H9 (cell line): ENCODE data around the gene AATF. TPM values are rescaled to one million over a fixed set of nuclear protein-coding genes. Genes with fewer than 3 reads are reported as not detected.
A peak's percentile ranks its signal among the peaks of the same experiment; 100 is the strongest.

ENCODE experiments used
- DNase-seq: peaks from one replicate; pipeline ENCODE4 v3.0.0-alpha.2; 2017
- H2AFZ ChIP-seq: one replicate; pipeline ENCODE4 v1.6.1; 2013; ENCODE audit warnings: mild to moderate bottlenecking, low read length, control low read depth, moderate library complexity
- H2AK5ac ChIP-seq: 2 replicates; pipeline ENCODE4 v1.6.1; 2013; ENCODE audit warnings: low read length, control low read depth, mixed read lengths; ENCODE audit not compliant: insufficient read length
- H2BK120ac ChIP-seq: one replicate; pipeline ENCODE4 v1.6.1; 2013; ENCODE audit warnings: low read depth, mild to moderate bottlenecking, low read length, control low read depth, inconsistent platforms; ENCODE audit not compliant: poor library complexity, severe bottlenecking
- H2BK12ac ChIP-seq: 2 replicates; pipeline ENCODE4 v1.6.1; 2013; ENCODE audit warnings: low read length, control low read depth, mixed read lengths, low read depth; ENCODE audit not compliant: insufficient read length
- H2BK15ac ChIP-seq: 2 replicates; pipeline ENCODE4 v1.6.1; 2013; ENCODE audit warnings: low read depth, low read length, control low read depth
- H2BK20ac ChIP-seq: one replicate; pipeline ENCODE4 v1.6.1; 2013; ENCODE audit warnings: low read depth, mild to moderate bottlenecking, low read length, control low read depth, inconsistent platforms; ENCODE audit not compliant: poor library complexity, severe bottlenecking
- H2BK5ac ChIP-seq: 2 replicates; pipeline ENCODE4 v1.6.1; 2013; ENCODE audit warnings: low read length, control low read depth, mixed read lengths; ENCODE audit not compliant: insufficient read length
- H3K14ac ChIP-seq: 2 replicates; pipeline ENCODE4 v1.6.1; 2013; ENCODE audit warnings: low read length, control low read depth; ENCODE audit not compliant: insufficient read depth
- H3K18ac ChIP-seq: 2 replicates; pipeline ENCODE4 v1.6.1; 2013; ENCODE audit warnings: low read depth, mild to moderate bottlenecking, mixed read lengths, low read length, control low read depth; ENCODE audit not compliant: insufficient read length
- H3K23ac ChIP-seq: 2 replicates; pipeline ENCODE4 v1.6.1; 2013; ENCODE audit warnings: low read length, control low read depth, mixed read lengths, low read depth; ENCODE audit not compliant: insufficient read length
- H3K23me2 ChIP-seq: 2 replicates; pipeline ENCODE4 v1.6.1; 2013; ENCODE audit warnings: low read depth, mild to moderate bottlenecking, mixed read lengths, low read length, control low read depth; ENCODE audit not compliant: insufficient read length, poor library complexity, severe bottlenecking
- H3K27ac ChIP-seq: 2 replicates; pipeline ENCODE4 v1.5.1; 2013; ENCODE audit warnings: low read length, control low read depth, mixed read lengths, low read depth; ENCODE audit not compliant: insufficient read length
- H3K27me3 ChIP-seq: 2 replicates; pipeline ENCODE4 v1.6.1; 2013; ENCODE audit warnings: low read length, control low read depth, inconsistent platforms; ENCODE audit not compliant: insufficient read depth
- H3K4ac ChIP-seq: 2 replicates; pipeline ENCODE4 v1.6.1; 2013; ENCODE audit warnings: low read depth, mild to moderate bottlenecking, control low read depth, inconsistent platforms, low read length, moderate library complexity
- H3K4me1 ChIP-seq: 2 replicates; pipeline ENCODE4 v1.6.1; 2013; ENCODE audit warnings: low read length, control low read depth, inconsistent platforms; ENCODE audit not compliant: insufficient read depth
- H3K4me2 ChIP-seq: 2 replicates; pipeline ENCODE4 v1.6.1; 2013; ENCODE audit warnings: low read length, control low read depth, mixed read lengths; ENCODE audit not compliant: insufficient read length, insufficient read depth
- H3K56ac ChIP-seq: 2 replicates; pipeline ENCODE4 v1.6.1; 2013; ENCODE audit warnings: low read depth, mild to moderate bottlenecking, mixed read lengths, low read length, control low read depth; ENCODE audit not compliant: insufficient read length
- H3K79me1 ChIP-seq: 2 replicates; pipeline ENCODE4 v1.6.1; 2013; ENCODE audit warnings: low read depth, mild to moderate bottlenecking, moderate library complexity, low read length, control low read depth, inconsistent platforms; ENCODE audit not compliant: insufficient read depth, poor library complexity, severe bottlenecking
- H3K79me2 ChIP-seq: 2 replicates; pipeline ENCODE4 v1.6.1; 2013; ENCODE audit warnings: low read length, control low read depth, inconsistent platforms; ENCODE audit not compliant: insufficient read depth
- H3K9ac ChIP-seq: 2 replicates; pipeline ENCODE4 v1.6.1; 2013; ENCODE audit warnings: low read length, control low read depth, mixed read lengths; ENCODE audit not compliant: insufficient read length; ENCODE audit errors: extremely low read depth
- H3K9me3 ChIP-seq: one replicate; pipeline ENCODE4 v1.6.1; 2013; ENCODE audit warnings: low read depth, low read length, inconsistent platforms; ENCODE audit not compliant: control insufficient read depth
- H3T11ph ChIP-seq: one replicate; pipeline ENCODE4 v1.6.1; 2013; ENCODE audit warnings: mild to moderate bottlenecking, low read length, control low read depth, inconsistent platforms
- H4K20me1 ChIP-seq: one replicate; pipeline ENCODE4 v1.6.1; 2013; ENCODE audit not compliant: control insufficient read depth, insufficient read length, insufficient read depth
- H4K5ac ChIP-seq: 2 replicates; pipeline ENCODE4 v1.6.1; 2013; ENCODE audit warnings: low read depth, mild to moderate bottlenecking, mixed read lengths, low read length, control low read depth; ENCODE audit not compliant: insufficient read length
- H4K8ac ChIP-seq: replicated peaks from 2 replicates; pipeline ENCODE4 v1.6.1; 2013; ENCODE audit warnings: low read length, control low read depth, mixed read lengths, low read depth; ENCODE audit not compliant: insufficient read length
- H4K91ac ChIP-seq: 2 replicates; pipeline ENCODE4 v1.6.1; 2013; ENCODE audit warnings: low read depth, mild to moderate bottlenecking, moderate library complexity, mixed read lengths, low read length, control low read depth; ENCODE audit not compliant: insufficient read length
- H3K27ac Mint-ChIP-seq, 3 experiments: 2 replicates in 2 of 3; 3 replicates in 1 of 3; pipeline ENCODE4 v1.8.0; 2020 to 2021; ENCODE audit warnings: mixed read lengths in 3 of 3, mild to moderate bottlenecking in 1 of 3, moderate library complexity in 1 of 3
- H3K27me3 Mint-ChIP-seq: 2 replicates; pipeline ENCODE4 v1.8.0; 2021; ENCODE audit warnings: low read depth, mild to moderate bottlenecking, moderate library complexity, mixed read lengths
- H3K36me3 Mint-ChIP-seq, 3 experiments: 2 replicates in 2 of 3; 3 replicates in 1 of 3; pipeline ENCODE4 v1.8.0; 2020 to 2021; ENCODE audit warnings: low read depth in 3 of 3, mixed read lengths in 3 of 3; ENCODE audit not compliant: insufficient read depth in 1 of 3
- H3K4me1 Mint-ChIP-seq, 2 experiments: 2 replicates each; pipeline ENCODE4 v1.8.0; 2020; ENCODE audit warnings: mixed read lengths in 2 of 2
- H3K4me3 Mint-ChIP-seq, 2 experiments: 2 replicates in 1 of 2; 3 replicates in 1 of 2; pipeline ENCODE4 v1.8.0; 2020 to 2021; ENCODE audit warnings: mild to moderate bottlenecking in 2 of 2, mixed read lengths in 2 of 2, moderate library complexity in 1 of 2
- H3K9me3 Mint-ChIP-seq, 2 experiments: 2 replicates in 1 of 2; 3 replicates in 1 of 2; pipeline ENCODE4 v1.8.0; 2020; ENCODE audit warnings: mild to moderate bottlenecking in 2 of 2, mixed read lengths in 2 of 2, moderate library complexity in 1 of 2
- CTCF ChIP-seq: fragments of 200-600 bp; sonication (generic); conservative IDR thresholded peaks from 3 replicates; pipeline ENCODE4 v1.8.0; 2021; ENCODE audit warnings: antibody characterized with exemption, mild to moderate bottlenecking
- WGBS: extraction: QIAGEN DNeasy Blood & Tissue Kit; methylation state at CpG from one replicate; pipeline ENCODE4 v1.1.7; 2013; ENCODE audit warnings: missing lambda C conversion rate, low lambda C conversion rate, mixed read lengths; ENCODE audit not compliant: insufficient read length; ENCODE audit errors: extremely low coverage; 5-methylcytosine and 5-hydroxymethylcytosine counted together
- total RNA-seq: library from RNA; stranded (reverse); gene quantifications from 2 replicates; pipeline ENCODE4 v1.2.1, GENCODE V29; 2021

The AATF gene
- total RNA-seq, 1 experiment from 2014 or later, result 69.6 TPM

- H3K27me3 Mint-ChIP-seq, result peaks cover 97% of the 10 kb centered on the region
- no peak overlapping the region for H3K27ac Mint-ChIP-seq
- H3K36me3 Mint-ChIP-seq, result no peaks in the 10 kb centered on the region
Measured at GRCh38 chr17:36931096-36931696, 17.6 kb upstream of the AATF start.

More at GRCh38 chr17:36931096-36931696, 17.6 kb upstream of the AATF start:
- Histone ChIP-seq H3K79me1 (no peaks in the 10 kb centered on the region), H2BK5ac (no peak overlapping the region), H2BK12ac (no peak overlapping the region), H4K8ac (no peak overlapping the region), H3K18ac (no peak overlapping the region), H3T11ph (no peak overlapping the region), H3K14ac (no peak overlapping the region), H3K23ac (no peak overlapping the region), H3K9ac (no peak overlapping the region), H3K4ac (no peak overlapping the region), H3K27me3 (peaks cover 64% of the 10 kb centered on the region), H2BK20ac (no peak overlapping the region), H3K27ac (no peak overlapping the region), H3K23me2 (peaks cover 19% of the 10 kb centered on the region), H2AK5ac (no peak overlapping the region), H4K91ac (no peak overlapping the region), H3K56ac (no peak overlapping the region), H3K79me2 (no peaks in the 10 kb centered on the region), H4K5ac (no peak overlapping the region), H4K20me1 (no peaks in the 10 kb centered on the region), H3K9me3 (no peaks in the 10 kb centered on the region), H2BK15ac (no peak overlapping the region), H2AFZ (no peak overlapping the region), H3K4me1 (peaks cover 7% of the 10 kb centered on the region; the same call in 1 of the 2 replicates), H2BK120ac (no peak overlapping the region), H3K4me2 (no peak overlapping the region)
- peak overlapping the region in 1 of 2 experiments; percentile 67; a peak in 2 of 5 replicates for H3K4me3 Mint-ChIP-seq
- DNase-seq, result no peak
- H3K9me3 Mint-ChIP-seq, result peaks cover 0 to 5% of the 10 kb centered on the region in 2 experiments; a peak in 2 of 5 replicates
- peaks cover 67 to 81% of the 10 kb centered on the region in 2 experiments for H3K4me1 Mint-ChIP-seq
- TF ChIP-seq CTCF, result no peak
- no CpG with 5 or more reads among the region's 7 CpGs for WGBS
